Loucy (cell line): Measurements from ENCODE around the gene NXPH1.

Experiments used
- H2AFZ ChIP-seq: fragments of 200-600 bp; sonication (generic); 2 replicates; pipeline ENCODE4 v1.6.0; 2016; ENCODE audit warnings: antibody characterized with exemption, mild to moderate bottlenecking, low read length, moderate library complexity
- H3F3A ChIP-seq: fragments of 200-600 bp; 2 replicates; pipeline ENCODE4 v1.6.0; 2016; ENCODE audit warnings: antibody characterized with exemption, low read depth, mild to moderate bottlenecking
- H3K27me3 ChIP-seq: fragments of 200-600 bp; sonication (generic); 2 replicates; pipeline ENCODE4 v1.6.1; 2014; ENCODE audit warnings: low read length, mild to moderate bottlenecking; ENCODE audit not compliant: insufficient read depth, poor library complexity, severe bottlenecking
- H3K36me3 ChIP-seq: fragments of 200-600 bp; sonication (generic); 2 replicates; pipeline ENCODE4 v1.6.1; 2016; ENCODE audit warnings: low read length; ENCODE audit not compliant: insufficient read depth
- H3K4me1 ChIP-seq: fragments of 200-600 bp; sonication (generic); 2 replicates; pipeline ENCODE4 v1.5.1; 2014; ENCODE audit warnings: low read length, mild to moderate bottlenecking; ENCODE audit not compliant: insufficient read depth, poor library complexity, severe bottlenecking
- H3K4me2 ChIP-seq: fragments of 200-600 bp; sonication (generic); 2 replicates; pipeline ENCODE4 v1.6.0; 2014; ENCODE audit warnings: antibody characterized with exemption, low read length, low read depth, mild to moderate bottlenecking; ENCODE audit not compliant: poor library complexity, severe bottlenecking
- H3K4me3 ChIP-seq: fragments of 200-600 bp; sonication (generic); 2 replicates; pipeline ENCODE4 v1.5.1; 2014; ENCODE audit warnings: low read length, mild to moderate bottlenecking, mixed read lengths; ENCODE audit not compliant: poor library complexity, severe bottlenecking
- H3K79me2 ChIP-seq: fragments of 200-600 bp; sonication (generic); 2 replicates; pipeline ENCODE4 v1.6.1; 2014; ENCODE audit warnings: low read length; ENCODE audit not compliant: insufficient read depth
- H3K9ac ChIP-seq: fragments of 200-600 bp; sonication (generic); 2 replicates; pipeline ENCODE4 v1.6.0; 2014; ENCODE audit warnings: mild to moderate bottlenecking, low read depth, low read length, moderate library complexity; ENCODE audit not compliant: poor library complexity, severe bottlenecking
- H3K9me2 ChIP-seq: fragments of 200-600 bp; sonication (generic); replicated peaks from 2 replicates; pipeline ENCODE4 v1.6.1; 2016; ENCODE audit warnings: low read depth, low read length, mixed read lengths
- H3K9me3 ChIP-seq: fragments of 200-600 bp; sonication (generic); 2 replicates; pipeline ENCODE4 v1.6.1; 2014; ENCODE audit warnings: mild to moderate bottlenecking, antibody characterized with exemption, low read length, low read depth; ENCODE audit not compliant: insufficient read depth
- H4K20me1 ChIP-seq: fragments of 200-600 bp; sonication (generic); 2 replicates; pipeline ENCODE4 v1.6.0; 2014; ENCODE audit warnings: antibody characterized with exemption, low read length, mild to moderate bottlenecking; ENCODE audit not compliant: insufficient read depth, poor library complexity, severe bottlenecking
- EZH2phosphoT487 ChIP-seq: fragments of 200-600 bp; IDR thresholded peaks from 2 replicates; pipeline ENCODE4 v1.6.1; 2018; ENCODE audit warnings: antibody characterized with exemption, mild to moderate bottlenecking, moderate library complexity, borderline replicate concordance
- TF ChIP-seq, protein P1 (sequence below): fragments of 200-600 bp; sonication (generic); conservative IDR thresholded peaks from 2 replicates; pipeline ENCODE4 v1.5.1; 2014; ENCODE audit warnings: mild to moderate bottlenecking, antibody characterized with exemption, low read length

The NXPH1 gene

DNA sequence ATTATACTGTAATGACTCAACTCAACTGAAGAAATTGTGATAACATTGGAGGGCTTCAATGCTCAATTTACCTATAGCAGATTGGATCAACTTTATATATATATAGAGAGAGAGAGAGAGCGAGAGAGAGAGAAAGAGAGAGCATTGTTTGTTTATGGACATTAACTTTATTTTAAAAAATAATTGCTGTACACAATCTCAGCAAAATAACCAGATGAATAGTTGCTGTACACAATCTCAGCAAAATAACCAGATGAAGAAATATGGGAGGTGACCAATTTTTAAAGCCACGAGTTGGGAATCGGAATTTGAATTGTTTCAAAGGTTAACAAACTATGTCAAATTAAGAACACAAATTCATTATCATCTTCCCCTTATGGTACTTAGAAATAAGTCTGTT, 319.9 kb downstream of the NXPH1 start:
- Histone ChIP-seq H2AFZ (no peak overlapping the region), H3K9me3 (no peaks in the 10 kb centered on the region), H3K9me2 (no peaks in the 10 kb centered on the region), H3K27me3 (no peaks in the 10 kb centered on the region), H3K4me3 (no peak overlapping the region), H3K4me1 (no peaks in the 10 kb centered on the region), H4K20me1 (no peaks in the 10 kb centered on the region), H3K4me2 (no peak overlapping the region), H3K36me3 (no peaks in the 10 kb centered on the region), H3K9ac (no peak overlapping the region), H3F3A (no peaks in the 10 kb centered on the region), H3K79me2 (no peaks in the 10 kb centered on the region)
- TF ChIP-seq, protein P1, sequence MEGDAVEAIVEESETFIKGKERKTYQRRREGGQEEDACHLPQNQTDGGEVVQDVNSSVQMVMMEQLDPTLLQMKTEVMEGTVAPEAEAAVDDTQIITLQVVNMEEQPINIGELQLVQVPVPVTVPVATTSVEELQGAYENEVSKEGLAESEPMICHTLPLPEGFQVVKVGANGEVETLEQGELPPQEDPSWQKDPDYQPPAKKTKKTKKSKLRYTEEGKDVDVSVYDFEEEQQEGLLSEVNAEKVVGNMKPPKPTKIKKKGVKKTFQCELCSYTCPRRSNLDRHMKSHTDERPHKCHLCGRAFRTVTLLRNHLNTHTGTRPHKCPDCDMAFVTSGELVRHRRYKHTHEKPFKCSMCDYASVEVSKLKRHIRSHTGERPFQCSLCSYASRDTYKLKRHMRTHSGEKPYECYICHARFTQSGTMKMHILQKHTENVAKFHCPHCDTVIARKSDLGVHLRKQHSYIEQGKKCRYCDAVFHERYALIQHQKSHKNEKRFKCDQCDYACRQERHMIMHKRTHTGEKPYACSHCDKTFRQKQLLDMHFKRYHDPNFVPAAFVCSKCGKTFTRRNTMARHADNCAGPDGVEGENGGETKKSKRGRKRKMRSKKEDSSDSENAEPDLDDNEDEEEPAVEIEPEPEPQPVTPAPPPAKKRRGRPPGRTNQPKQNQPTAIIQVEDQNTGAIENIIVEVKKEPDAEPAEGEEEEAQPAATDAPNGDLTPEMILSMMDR: no peak
- TF ChIP-seq EZH2phosphoT487: no peak

DNA sequence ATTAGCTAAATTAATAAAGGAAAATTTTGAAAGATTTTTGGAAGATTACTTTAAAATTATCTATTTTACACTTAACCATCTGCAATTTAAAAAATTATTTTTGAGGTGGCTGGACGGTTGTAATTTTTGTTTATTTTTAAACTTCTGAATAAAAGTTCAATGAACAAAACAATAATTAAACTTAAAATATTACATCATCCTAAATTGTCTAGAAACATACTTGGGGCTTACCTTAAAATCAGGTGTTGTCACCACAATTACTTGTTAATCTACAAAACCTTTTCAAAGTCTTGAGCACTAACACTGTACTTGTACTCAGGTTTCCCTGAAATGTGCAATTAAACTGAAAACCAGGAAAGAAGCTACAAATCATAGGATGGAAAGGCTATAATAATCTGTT, 328.3 kb downstream of the NXPH1 start:
- Histone ChIP-seq H3K9ac (no peak overlapping the region), H3F3A (no peaks in the 10 kb centered on the region), H3K79me2 (no peaks in the 10 kb centered on the region)

DNA sequence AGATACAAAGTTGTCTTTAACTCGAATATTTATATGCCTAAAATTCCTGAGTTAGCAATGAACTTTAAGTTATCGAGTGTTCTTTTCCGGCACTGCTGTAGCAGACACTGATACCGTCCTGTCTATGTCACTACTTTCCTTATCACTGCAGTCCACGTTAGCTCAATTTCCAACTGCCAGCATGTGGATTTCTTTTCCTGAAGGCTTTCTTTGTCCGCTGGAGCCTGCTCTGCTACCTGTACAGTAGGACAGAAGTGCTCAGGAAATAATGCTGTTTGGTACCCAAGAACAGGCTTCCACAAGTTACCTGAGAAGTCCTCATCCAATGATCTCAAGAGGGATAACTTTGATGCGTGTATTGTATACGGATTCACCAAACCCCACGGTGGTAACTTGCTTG, 329.4 kb downstream of the NXPH1 start:
- H3K4me1 ChIP-seq: no peaks in the 10 kb centered on the region
- no peak overlapping the region for H3K4me3 ChIP-seq
- no peaks in the 10 kb centered on the region for H3K79me2 ChIP-seq
- no peak overlapping the region for H3K4me2 ChIP-seq
- H3K27me3 ChIP-seq: no peaks in the 10 kb centered on the region
- no peaks in the 10 kb centered on the region for H3K9me3 ChIP-seq
- H3F3A ChIP-seq: no peaks in the 10 kb centered on the region
- no peaks in the 10 kb centered on the region for H3K9me2 ChIP-seq
- no peak overlapping the region for H3K9ac ChIP-seq
- H2AFZ ChIP-seq: no peak overlapping the region
- no peaks in the 10 kb centered on the region for H4K20me1 ChIP-seq
- no peaks in the 10 kb centered on the region for H3K36me3 ChIP-seq
- no peak for TF ChIP-seq EZH2phosphoT487
- TF ChIP-seq, protein P1: no peak

More for the DNA sequence above, 328.3 kb downstream of the NXPH1 start:
- TF ChIP-seq, protein P1: no peak
- no peak for TF ChIP-seq EZH2phosphoT487
- no peaks in the 10 kb centered on the region for H3K4me1 ChIP-seq
- H3K4me3 ChIP-seq: no peak overlapping the region
- no peak overlapping the region for H3K4me2 ChIP-seq
- H3K36me3 ChIP-seq: no peaks in the 10 kb centered on the region
- no peaks in the 10 kb centered on the region for H3K9me3 ChIP-seq
- no peak overlapping the region for H2AFZ ChIP-seq
- no peaks in the 10 kb centered on the region for H3K9me2 ChIP-seq
- no peaks in the 10 kb centered on the region for H4K20me1 ChIP-seq
- no peaks in the 10 kb centered on the region for H3K27me3 ChIP-seq
